NCI-H187 treated with DMSO at 0.1 percent for 48 hours (cell line): ENCODE measurements around the gene ADAMTS3.

Experiments
- DNase-seq: peaks from one replicate; lab custom pipeline; 2025; lab: John Stamatoyannopoulos, UW

ADAMTS3 gene

GRCh38 chr4:72286910-72287309 is 282.1 kb downstream of the ADAMTS3 start:
- no peak for DNase-seq

- no peak for DNase-seq
Measured at GRCh38 chr4:72286185-72286584, 282.8 kb downstream of the ADAMTS3 start.

GRCh38 chr4:72283357-72283756 is 285.7 kb downstream of the ADAMTS3 start:
- no peak for DNase-seq

GRCh38 chr4:72280252-72280651 is 288.8 kb downstream of the ADAMTS3 start:
- DNase-seq, result no peak

- DNase-seq, result no peak
Measured at GRCh38 chr4:72275381-72275780, 293.6 kb downstream of the ADAMTS3 start.

GRCh38 chr4:72274251-72274650 is 294.8 kb downstream of the ADAMTS3 start:
- DNase-seq, result no peak

GRCh38 chr4:72255269-72255668 is 313.8 kb downstream of the ADAMTS3 start:
- no peak for DNase-seq

GRCh38 chr4:72243641-72244040 is 325.4 kb downstream of the ADAMTS3 start:
- DNase-seq, result no peak

- no peak for DNase-seq
Measured at GRCh38 chr4:72239487-72240116, 329.4 kb downstream of the ADAMTS3 start.
